Measurements from ENCODE around the gene ATP10A.

- no peak for TF ChIP-seq POLR2A (IDR thresholded peaks at IDR 0.05)
- TF ChIP-seq CTCF (IDR thresholded peaks at IDR 0.05), result no peak
- no peak for TF ChIP-seq POLR2AphosphoS5 (IDR thresholded peaks at IDR 0.05)
Measured at GRCh38 chr15:25741256-25741580, 121.9 kb downstream of the ATP10A start.
